Limb (tissue), 2 donors: ENCODE results near the gene CYBRD1.
A peak's percentile ranks its signal among the peaks of the same experiment; 100 is the strongest.

Source experiments
- DNase-seq, 2 donors: peaks; one replicate each; pipeline ENCODE4 v3.0.0-alpha.2; 2016; ENCODE audit errors: extremely low spot score in 2 of 2

CYBRD1 gene

DNA sequence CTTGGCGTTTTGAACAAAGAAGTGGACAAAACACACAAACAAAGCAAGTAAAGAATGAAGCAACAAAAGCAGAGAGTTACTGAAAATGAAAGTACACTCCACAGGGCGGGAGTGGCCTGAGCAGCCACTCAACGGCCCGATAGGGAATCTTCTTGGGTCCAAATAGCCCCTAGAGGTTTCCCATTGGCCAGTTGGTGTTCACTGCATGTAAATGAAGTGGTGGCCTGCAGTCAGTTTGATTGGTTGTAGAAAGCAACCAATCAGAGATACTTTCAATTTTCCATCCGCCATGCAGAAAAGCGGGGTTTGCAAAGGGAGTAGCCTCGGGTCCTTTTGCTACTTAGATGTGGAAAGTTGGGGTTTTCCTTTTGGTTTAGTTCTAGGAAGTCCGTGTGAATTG, 31.6 kb downstream of the CYBRD1 start:
- no peak for DNase-seq

DNA sequence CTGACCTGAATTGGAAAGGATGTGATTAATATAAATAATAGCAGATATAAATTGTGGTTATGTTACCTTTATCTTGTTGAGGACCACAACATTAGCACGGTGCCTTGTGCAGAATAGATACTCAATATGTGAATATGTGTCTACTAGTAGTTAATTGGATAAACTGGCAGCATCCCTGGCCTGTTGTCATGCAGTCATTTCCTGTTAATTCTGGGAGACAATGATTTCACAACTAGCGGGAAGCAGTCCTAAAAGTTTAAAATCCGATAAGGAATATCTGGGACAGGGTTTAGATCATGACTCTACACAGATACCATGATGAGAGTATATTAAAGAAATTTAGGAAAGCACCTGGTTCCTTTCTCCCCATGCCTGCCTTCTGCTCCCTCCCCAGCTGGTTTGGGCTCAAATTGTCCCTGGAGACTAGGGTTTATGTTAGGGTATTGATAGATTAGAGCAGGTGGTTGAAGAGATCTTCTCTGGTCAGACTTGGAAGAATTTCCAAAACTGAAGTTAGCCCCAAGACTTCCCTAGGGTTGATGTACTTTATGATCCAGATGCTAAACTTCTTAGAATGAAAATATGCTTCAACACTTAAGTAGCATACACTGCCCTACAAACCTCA, 32.8 kb downstream of the CYBRD1 start:
- no peak for DNase-seq

DNA sequence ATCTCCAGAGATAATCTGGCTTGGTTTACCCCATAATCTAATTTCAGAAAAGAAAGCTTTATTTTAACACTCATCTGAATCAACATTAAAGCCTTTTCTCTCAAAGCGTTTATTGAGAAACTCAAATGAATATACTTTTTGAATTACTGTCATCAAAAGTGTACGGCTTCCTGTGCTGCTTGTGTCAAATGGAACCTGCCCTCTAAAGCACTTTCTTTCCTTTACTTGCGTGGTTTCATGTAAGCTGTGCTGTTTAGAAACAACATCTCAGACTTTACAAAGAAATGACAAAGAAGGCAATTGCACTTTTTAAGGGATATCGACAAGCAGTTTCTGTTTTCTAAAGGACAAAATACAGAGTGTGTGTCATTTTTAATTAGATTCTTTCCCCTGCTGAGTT, 35.1 kb downstream of the CYBRD1 start:
- no peak for DNase-seq

DNA sequence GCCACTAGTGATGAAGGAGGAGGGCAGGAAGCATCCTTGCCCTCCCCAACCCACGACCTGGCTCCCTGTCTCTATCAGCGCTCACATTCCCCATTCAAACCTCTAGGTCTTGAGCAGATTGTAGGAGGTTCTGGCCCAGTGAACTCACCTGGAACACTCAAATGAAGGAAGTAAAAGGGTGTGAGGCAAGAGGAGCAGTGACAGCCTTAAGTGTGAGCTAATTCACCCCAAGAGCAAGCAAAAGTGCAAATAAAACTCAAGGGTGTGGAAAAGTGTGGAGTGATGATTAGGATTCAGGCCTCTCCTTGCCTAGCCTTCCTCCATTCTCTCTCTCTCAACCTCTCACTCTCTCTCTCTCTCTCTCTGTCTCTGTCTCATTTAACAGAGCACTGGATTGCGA, 41.0 kb downstream of the CYBRD1 start:
- no peak for DNase-seq

DNA sequence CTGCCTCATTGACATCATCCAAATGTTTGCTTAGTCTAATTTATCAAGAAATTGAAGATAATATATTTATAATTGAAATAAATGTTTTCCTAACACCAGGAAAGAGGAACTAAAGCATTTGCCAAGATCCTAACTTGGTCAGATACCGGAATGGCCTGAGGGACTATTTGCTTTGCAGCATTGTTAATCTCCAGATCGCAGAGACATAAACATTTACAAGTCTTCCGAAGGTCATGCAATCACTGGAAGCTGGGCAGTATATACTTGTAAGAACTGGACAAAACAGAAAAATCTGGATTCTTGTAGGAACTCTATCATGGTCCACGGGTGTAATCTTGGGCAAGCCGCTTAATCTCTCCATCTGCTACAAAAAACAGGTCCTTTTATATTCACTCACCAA, 42.2 kb downstream of the CYBRD1 start:
- DNase-seq: no peak

DNA sequence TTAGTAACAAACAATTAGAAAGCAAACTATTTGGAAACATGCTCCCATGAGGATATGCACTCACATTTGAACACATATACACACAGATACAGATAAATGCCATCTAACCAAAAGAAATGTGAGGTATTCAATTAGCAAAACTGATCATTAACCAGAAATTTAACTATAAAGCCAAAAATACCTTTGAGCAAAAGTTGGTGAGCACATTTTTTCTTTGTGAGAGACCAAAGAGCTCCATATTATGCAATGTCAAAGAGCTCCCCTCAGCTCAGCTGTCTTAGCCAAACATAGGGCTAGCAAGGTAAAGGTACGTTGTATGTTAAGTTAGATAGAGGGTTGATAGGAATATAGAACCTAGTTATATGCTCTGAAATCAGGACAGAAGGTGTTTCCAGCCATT, 43.8 kb downstream of the CYBRD1 start:
- no peak for DNase-seq

DNA sequence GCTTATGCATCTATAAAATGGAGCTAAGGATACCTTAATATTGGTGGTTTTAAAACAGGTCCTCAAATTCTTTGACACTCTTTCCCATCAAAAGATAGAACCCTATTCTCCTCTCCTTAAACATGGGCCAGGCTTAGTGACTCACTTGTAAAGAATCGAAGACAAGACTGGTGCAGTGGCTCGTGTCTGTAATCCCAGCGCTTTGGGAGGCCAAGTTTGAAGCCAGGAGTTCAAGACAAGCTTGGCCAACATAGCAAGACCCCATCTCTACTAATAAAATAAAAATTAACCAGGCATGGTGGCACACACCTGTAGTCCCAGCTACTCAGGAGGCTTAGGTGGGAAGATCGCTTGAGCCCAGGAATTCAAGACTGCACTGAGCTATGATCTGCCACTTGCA, 44.5 kb downstream of the CYBRD1 start:
- no peak for DNase-seq

DNA sequence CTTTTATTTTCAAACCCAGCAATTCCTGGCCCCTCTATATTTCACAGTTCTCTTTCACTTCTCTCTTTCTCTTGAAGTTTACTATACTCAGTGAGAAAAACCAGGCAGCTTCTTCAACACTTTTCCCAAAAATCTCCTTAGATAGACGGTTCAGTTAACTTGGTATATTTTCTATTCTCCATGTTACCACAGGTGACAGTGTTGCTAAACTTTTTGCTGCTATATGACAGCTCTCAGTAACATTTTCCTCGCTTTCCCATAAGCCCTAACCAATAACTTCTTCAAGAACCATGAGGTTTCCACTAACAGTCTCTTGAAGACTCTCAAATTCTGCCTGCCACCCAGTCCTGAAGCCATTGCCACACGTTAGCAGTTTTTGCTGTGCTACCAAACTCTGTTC, 45.8 kb downstream of the CYBRD1 start:
- DNase-seq: no peak

DNA sequence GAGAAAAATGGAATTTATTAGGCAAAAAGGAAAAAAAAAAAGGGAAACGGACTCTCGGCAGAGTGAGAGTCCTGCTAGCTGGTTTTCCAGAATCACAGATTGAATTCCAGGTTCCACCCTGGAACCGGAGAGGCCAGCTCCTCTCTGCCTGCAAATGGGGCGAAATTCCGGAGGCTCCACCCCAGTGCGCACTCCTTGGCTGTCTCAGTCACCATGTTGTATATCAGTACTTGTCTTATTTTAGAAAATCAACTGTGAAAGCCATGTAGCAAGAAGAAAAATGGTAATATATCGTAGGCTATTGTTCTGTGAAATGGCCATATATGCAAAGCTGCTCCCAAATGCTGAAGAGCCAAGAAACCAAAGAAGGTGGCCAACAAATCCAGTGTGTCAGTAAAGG, 49.4 kb downstream of the CYBRD1 start:
- no peak for DNase-seq

DNA sequence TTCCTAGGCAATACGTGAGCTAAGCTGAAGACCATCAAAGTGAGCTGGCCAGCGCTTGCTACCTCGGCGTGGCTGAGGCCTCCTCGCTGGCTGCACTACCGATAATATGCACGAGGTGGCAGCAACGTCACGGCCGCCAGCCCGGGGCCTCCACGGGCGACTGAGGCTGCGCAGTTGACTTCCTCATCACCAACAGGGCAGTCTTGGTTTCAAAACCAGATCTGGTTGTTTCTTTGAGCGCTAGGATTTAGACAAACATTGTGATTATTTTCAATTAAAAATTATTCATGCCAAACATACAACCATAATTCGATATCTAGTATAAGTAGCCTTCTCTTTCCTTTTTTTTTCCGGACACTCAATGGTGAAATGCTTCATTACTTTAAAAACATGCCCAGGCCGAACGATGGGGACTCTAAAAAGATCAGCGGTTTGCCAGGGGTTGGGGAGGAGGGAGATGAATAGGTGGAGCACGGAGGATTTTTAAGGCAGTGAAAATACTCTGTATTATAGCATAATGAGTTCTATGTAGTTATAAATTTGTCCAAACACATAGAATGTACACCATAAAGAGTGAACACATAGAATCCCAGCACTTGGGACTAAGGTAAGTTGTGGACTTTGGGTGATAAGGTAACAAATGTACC, 52.0 kb downstream of the CYBRD1 start:
- DNase-seq: peak; percentile 54 to 89

DNA sequence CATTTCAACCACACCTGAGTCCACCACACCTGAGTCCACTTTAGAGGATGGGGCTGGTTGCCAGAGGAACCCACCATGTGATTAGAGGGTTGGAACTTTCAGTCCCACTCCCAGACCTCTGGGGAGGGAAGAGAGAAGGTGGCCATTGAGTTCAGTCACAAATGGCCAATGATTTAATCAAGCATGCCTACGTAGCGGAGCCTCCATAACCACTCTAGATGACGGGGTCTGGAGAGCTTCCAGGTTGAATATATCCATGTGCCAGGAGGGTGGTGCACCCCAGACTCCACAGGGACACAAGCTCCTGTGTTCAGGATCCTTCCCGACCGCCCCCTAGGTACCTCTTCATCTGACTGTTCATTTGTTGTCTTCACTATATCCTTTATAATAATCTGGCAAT, 53.3 kb downstream of the CYBRD1 start:
- no peak for DNase-seq

DNA sequence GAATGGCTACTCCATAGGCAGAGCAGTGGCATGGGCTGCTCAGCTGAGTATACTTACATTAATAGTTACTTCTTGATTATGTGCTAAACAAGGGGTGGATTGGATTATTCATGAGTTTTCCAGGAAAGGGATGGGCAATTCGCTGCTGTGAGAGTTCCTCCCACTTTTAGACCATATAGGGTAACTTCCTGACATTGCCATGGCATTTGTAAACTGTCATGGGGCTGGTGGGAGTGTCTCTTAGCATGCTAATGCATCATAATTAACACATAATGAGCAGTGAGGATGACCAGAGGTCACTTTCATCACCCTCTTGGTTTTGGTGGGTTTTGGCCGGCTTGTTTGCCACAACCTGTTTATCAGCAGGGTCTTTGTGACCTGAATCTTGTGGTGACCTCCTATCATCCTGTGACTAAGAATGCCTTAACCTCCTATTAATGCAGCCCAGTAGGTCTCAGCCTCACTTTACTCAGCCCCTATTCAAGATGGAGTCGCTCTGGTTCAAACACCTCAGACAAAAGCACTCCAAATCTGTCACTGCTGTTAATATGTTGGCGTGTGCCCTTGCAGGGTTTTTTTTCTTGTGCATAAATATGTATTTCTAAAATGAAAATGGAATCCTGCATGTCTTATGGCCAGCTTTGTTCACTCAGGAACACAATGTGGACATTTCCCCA, 56.0 kb downstream of the CYBRD1 start:
- DNase-seq: no peak

DNA sequence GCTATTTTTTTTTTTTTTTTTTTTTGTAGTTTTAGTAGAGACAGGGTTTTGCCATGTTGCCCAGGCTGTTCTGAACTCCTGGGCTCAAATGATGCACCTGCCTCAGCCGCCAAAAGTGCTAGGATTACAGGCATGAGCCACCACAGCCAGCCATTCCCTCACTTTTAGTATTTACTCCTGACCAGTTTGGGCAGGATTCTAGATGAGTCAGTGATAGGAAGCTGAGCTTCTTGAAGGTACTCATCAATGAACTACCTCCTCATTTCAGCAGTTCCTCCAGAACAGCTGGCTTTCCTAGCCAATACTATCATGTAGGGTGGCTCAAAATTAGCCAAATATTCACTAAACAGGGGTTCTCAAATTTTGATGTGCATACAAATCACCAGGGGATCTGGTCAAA, 57.2 kb downstream of the CYBRD1 start:
- no peak for DNase-seq

DNA sequence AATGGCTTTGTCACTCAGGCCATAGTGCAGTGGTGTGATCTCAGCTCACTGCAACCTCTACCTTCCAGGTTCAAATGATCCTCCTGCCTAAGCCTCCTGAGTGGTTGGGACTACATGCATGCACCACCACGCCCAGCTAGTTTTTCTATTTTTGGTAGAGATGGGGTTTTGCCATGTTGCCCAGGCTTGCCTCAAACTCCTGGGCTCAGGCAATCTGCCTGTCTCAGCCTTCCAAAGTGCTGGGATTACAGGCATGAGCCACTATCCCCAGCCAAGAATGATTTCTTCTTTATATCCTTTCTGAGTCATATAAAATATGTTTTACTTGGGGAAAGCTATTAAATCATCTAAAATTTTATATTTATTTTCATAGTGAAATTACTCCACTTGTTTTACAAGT, 61.3 kb downstream of the CYBRD1 start:
- no peak for DNase-seq

DNA sequence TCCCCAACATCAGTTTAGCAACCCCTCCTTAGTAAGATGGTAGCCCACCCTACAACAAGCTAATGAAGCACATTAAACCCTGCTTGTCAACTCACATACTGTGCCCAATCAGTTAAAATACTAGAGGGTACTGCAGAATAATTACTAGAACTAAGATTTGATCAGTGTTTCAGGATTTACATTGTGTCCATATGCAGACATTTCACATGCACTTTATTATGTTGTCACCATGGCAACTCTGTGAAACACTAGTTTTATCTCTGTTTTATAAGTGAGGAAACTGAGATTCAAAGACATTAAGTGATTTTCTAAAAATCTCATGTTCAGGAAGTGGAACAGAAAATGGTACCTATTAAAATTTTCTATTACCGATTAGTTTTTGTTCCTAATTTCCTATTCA, 61.7 kb downstream of the CYBRD1 start:
- no peak for DNase-seq

DNA sequence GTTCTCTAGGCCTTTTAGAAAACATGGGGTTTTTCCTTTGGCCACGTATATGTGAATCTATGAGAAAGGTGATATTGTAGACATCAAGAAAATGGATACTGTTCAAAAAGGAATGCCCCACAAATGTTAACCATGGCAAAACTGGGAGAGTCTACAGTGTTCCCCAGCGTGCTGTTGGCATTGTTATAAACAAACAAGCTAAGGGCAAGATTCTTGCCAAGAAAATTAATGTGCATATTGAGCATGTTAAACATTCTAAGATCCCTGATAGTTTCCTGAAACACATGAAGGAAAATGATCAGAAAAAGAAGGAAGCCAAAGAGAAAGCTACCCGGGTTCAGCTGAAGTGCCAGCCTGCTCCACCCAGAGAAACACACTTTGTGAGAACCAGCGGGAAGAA, 64.9 kb downstream of the CYBRD1 start:
- DNase-seq: no peak

DNA sequence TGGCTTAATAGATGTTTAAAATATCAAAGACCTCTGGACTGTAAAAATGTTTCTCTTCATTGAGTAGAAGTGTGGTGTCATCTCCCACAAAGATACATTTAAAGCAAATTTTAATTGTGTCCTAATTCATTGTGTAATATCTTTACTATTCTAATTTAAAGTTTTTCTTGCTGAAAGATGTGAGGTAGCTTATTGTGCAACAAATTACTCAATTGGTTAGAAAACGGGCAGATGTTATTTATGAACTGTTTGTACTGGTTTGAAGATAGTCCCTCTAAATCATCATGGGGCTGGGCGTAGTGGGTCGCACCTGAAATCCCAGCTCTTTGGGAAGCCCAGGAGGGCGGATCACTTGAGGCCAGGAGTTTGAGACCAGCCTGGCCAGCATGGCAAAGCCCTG, 65.3 kb downstream of the CYBRD1 start:
- no peak for DNase-seq

DNA sequence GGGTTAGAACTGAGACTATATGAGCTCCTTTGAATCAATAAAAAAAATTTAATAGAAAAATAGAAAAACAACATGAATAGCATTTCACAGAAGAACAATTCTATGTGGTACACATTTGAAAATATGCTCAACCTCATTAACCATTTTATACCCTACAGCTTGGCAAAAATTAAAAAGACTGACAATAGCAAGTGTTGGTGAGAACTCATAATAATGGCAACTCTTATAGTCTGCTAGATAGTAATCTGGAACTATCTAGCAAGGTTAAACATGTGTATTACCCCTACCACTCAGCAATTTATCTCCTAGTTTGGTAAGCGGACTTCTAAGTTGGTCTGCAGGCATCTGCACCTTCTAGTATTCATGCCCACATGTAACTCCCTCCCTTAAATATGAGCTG, 67.8 kb downstream of the CYBRD1 start:
- DNase-seq: no peak

DNA sequence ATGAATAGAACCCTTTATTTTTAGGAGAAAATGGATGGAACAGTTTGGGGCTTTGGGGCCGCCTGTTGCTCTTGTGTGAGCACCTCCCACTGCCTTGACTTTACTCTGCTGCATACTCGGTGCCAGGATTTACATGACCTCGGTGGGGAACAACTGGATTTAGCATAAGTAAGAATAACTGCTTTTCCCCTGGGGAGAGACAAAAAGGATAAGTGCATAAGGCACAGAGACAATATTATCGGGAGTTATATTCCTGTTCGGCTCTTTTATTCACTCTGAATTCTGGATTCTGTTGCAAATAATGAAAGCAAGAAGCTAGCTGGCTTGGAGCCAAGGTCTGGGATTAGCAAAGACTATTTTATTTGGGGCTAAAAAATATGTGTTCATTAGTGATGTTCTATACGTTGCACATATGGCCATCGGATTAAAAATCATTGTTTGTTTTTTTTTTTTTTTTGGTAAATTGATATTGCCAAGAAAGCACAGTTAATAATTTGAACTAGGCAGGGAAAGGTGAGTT, 69.8 kb downstream of the CYBRD1 start:
- DNase-seq: no peak

DNA sequence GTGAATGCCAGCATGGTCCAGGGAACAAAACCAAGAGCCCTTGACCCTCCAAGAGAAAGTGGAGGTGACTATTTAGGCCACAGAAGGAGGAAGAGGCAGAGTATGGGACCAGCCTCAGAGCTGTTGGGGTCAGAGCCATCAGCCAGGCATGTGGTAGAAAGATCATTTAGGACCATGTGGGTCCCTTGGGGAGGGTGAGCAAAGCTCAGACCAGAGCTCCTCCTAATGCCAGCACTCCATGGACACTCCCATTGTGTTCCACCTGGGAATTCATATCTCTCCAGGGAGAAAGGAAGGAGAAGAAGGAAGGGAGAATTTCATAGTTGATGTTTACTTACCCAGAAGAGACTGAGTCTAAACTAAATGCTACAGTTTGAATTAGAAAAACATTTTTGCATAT, 73.2 kb downstream of the CYBRD1 start:
- no peak for DNase-seq

DNA sequence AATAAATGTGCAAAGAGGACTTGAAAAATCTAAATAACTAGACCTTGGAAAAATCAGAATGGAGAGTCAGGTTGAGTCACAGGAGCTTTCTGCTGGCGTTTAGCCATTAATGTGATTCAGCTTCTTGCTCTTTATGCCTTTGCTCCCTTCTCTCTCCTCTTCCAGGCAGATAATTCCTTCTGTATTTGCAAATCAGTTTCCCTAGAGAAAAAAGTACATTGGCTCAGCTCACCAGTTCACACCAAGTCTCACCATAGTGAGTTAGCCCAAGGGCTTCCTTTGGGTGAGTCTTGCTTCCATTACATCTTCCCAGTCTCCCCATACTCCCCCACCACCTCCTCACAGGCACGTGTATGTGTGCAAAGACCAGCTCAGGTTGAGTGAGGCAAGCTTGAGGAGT, 73.6 kb downstream of the CYBRD1 start:
- no peak for DNase-seq

DNA sequence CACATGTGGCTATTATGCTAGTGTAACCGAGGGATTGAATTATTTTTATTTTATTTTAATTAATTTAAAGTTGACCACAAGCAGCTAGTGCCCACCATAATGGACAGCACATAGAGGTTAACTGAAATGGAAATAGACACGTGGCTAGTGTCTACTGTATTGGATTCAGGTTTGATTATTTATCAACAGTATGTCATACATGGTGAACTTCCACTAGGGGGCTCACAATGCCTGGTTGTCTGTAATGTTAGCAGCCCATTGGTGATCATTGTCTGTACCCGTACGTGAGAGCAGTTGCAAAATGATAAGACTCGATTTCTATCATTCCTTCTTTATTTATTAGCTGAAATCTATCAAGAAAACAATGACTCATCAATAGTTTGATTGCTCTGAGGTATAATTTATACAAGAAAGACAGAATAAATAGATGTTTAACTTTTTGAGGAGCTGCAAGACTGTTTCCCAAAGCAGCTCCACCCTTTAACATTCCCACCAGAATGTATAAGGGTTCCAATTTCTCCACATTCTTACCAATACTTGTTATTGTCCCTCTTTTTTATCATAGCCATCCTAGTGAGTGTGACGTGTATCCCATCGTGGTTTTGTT, 76.5 kb downstream of the CYBRD1 start:
- DNase-seq: peak in 1 of 2 donors; percentile 68

DNA sequence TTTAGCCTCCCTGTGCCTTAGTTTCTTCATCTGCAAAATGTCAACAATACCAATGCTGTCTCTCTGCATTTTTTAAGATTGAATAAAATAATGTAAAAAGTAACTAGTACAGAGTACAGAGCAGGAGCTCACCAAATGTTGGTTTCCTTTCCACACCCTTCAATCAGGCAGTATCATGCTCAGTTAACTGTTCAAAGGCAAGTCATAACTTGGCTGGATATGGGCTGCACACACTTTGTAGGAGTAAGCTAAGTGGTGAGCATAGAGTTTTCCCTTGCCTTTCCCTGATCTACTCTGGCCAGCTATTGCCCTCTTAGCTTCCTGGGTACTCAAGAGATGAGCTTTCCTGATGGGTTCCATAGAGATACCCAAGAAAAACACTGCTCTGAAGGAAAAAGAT, 77.9 kb downstream of the CYBRD1 start:
- DNase-seq: no peak
